Breast epithelium (tissue), 3 donors: ENCODE data around the gene BUB3.

ENCODE experiments used
- POLR2AphosphoS5 ChIP-seq, 3 donors: sonication (generic); formaldehyde crosslinking; IDR thresholded peaks; one replicate each; pipeline ENCODE4 v1.6.1; 2017; ENCODE audit warnings: antibody characterized with exemption in 3 of 3
- TF ChIP-seq, protein P1 (sequence below), 3 donors: fragments of 450-650 bp; IDR thresholded peaks; one replicate each; pipeline ENCODE4 v1.5.1; 2016 to 2017; ENCODE audit warnings: antibody characterized with exemption in 3 of 3, mild to moderate bottlenecking in 3 of 3, moderate library complexity in 3 of 3

GRCh38 chr10:123191886-123192285, 37.7 kb downstream of the BUB3 start:
- TF ChIP-seq POLR2AphosphoS5 (IDR thresholded peaks at IDR 0.05), result no peak
- TF ChIP-seq, protein P1, sequence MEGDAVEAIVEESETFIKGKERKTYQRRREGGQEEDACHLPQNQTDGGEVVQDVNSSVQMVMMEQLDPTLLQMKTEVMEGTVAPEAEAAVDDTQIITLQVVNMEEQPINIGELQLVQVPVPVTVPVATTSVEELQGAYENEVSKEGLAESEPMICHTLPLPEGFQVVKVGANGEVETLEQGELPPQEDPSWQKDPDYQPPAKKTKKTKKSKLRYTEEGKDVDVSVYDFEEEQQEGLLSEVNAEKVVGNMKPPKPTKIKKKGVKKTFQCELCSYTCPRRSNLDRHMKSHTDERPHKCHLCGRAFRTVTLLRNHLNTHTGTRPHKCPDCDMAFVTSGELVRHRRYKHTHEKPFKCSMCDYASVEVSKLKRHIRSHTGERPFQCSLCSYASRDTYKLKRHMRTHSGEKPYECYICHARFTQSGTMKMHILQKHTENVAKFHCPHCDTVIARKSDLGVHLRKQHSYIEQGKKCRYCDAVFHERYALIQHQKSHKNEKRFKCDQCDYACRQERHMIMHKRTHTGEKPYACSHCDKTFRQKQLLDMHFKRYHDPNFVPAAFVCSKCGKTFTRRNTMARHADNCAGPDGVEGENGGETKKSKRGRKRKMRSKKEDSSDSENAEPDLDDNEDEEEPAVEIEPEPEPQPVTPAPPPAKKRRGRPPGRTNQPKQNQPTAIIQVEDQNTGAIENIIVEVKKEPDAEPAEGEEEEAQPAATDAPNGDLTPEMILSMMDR (IDR thresholded peaks at IDR 0.05), result no peak
